Muscle layer of colon (tissue), 2 donors: ENCODE measurements around the gene RAD17.
"Not testable (repeated sequence)": the region's sequence is repeated elsewhere in the genome, so short reads cannot be mapped to it uniquely, and the experiment has no call there.

Experiments used
- H3K27ac ChIP-seq: one replicate; pipeline ENCODE4 v1.7.0; 2013; ENCODE audit warnings: low read depth, mild to moderate bottlenecking, low read length, moderate library complexity
- H3K27me3 ChIP-seq, 2 donors: one replicate each; pipeline ENCODE4 v1.7.0; 2013; ENCODE audit warnings: low read length in 2 of 2, mild to moderate bottlenecking in 2 of 2; ENCODE audit not compliant: insufficient read depth in 2 of 2, control insufficient read depth in 1 of 2
- H3K36me3 ChIP-seq: one replicate; pipeline ENCODE4 v1.7.0; 2013; ENCODE audit warnings: mild to moderate bottlenecking, low read length; ENCODE audit not compliant: insufficient read depth
- H3K4me1 ChIP-seq: one replicate; pipeline ENCODE4 v1.7.0; 2013; ENCODE audit warnings: mild to moderate bottlenecking, low read length; ENCODE audit not compliant: insufficient read depth
- H3K4me3 ChIP-seq, 2 donors: one replicate each; pipeline ENCODE4 v1.7.0; 2013; ENCODE audit warnings: low read length in 2 of 2, low read depth in 1 of 2, mild to moderate bottlenecking in 1 of 2, moderate library complexity in 1 of 2
- H3K9ac ChIP-seq: one replicate; pipeline ENCODE4 v1.7.0; 2013; ENCODE audit warnings: low read length
- H3K9me3 ChIP-seq: one replicate; pipeline ENCODE4 v1.7.0; 2013; ENCODE audit warnings: mild to moderate bottlenecking, low read length
- donor health status: abdominal sarcoma.
- donor health status: Adenocarcinoma of cecum.

RAD17 gene, protein sequence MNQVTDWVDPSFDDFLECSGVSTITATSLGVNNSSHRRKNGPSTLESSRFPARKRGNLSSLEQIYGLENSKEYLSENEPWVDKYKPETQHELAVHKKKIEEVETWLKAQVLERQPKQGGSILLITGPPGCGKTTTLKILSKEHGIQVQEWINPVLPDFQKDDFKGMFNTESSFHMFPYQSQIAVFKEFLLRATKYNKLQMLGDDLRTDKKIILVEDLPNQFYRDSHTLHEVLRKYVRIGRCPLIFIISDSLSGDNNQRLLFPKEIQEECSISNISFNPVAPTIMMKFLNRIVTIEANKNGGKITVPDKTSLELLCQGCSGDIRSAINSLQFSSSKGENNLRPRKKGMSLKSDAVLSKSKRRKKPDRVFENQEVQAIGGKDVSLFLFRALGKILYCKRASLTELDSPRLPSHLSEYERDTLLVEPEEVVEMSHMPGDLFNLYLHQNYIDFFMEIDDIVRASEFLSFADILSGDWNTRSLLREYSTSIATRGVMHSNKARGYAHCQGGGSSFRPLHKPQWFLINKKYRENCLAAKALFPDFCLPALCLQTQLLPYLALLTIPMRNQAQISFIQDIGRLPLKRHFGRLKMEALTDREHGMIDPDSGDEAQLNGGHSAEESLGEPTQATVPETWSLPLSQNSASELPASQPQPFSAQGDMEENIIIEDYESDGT

DNA sequence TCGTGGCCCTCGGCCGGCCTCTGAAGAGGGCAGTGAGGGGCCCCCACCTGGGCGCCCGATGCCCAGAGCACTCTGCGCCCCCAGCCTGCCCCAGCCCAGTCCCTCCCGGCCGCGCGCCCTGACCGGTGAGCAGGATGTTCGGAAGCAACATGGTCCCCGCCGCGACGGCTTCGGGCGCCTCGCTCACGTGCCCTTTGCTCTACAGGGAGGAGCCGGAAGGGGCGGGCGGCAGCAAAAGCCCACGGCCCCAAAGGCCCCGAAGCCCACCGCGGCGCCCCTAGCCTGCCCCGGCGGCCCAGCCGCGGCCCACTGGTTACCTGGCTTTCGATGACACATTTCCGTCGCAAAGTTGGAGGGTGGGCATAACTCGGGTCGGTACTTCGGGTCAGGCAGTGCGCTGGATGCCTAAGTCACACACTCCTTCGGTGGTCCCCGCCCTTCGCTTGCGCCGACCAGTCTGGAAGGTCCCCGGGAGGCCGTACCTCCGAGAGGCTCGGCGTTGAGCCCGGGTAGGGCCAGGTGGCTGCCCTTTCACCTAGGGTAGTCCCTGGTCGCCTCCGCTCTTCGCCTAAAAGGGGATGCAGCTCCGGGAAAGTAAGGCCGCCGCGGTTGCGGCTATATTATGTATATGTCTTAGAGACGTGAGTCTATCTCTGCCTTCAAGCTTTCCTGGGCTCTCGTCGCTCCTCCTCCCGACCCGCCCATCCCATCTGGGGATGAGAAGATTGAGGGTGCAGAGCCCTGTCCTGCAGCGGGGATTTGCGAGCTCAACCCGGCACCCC is at the start of gene RAD17, which contains the start of the genes AK6 and TAF9:
Gene RAD17 (plus strand): TSS at position 479 of the 782 bp plus-strand sequence. CDS start 2,391 bp downstream, outside the sequence.
Gene AK6 (minus strand): TSS at position 181 of the 782 bp plus-strand sequence. CDS start 30 bp downstream, at position 151.
Gene TAF9 (minus strand): TSS at position 181 of the 782 bp plus-strand sequence. CDS start 3,783 bp downstream, outside the sequence.
- H3K27ac ChIP-seq = peak within 1 kb of the TSS; percentile 97
- no peaks in the 10 kb centered on the region for H3K27me3 ChIP-seq
- H3K4me3 ChIP-seq = peak within 1 kb of the TSS; percentile 33 to 81
- H3K9ac ChIP-seq = peak within 1 kb of the TSS; percentile 90
- H3K9me3 ChIP-seq = no peaks in the 10 kb centered on the region
- peaks cover 8% of the 10 kb centered on the region for H3K36me3 ChIP-seq
- peaks cover 25% of the 10 kb centered on the region for H3K4me1 ChIP-seq

DNA sequence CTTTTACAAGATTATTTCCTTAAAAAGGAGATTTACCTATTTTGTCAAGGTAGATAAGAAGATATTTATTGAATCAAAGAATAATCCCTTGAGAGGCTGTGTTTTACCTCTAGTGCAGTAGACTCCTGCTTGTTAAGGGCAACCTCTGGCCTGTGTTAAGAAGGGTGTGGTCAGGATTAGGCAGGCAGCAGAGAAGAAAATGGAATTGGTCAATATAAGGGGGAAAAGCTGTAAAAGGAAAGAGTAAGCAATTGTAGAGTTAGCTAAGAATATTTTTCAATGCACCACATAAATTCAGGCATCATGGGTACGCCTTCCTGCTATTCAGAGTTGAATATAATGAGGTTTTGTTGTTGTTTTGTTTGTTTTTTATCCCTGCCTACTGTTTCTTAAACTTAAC is 43.3 kb upstream of the RAD17 start:
- Histone ChIP-seq H3K4me1 (no peaks in the 10 kb centered on the region), H3K27ac (no peak overlapping the region), H3K36me3 (no peaks in the 10 kb centered on the region)

DNA sequence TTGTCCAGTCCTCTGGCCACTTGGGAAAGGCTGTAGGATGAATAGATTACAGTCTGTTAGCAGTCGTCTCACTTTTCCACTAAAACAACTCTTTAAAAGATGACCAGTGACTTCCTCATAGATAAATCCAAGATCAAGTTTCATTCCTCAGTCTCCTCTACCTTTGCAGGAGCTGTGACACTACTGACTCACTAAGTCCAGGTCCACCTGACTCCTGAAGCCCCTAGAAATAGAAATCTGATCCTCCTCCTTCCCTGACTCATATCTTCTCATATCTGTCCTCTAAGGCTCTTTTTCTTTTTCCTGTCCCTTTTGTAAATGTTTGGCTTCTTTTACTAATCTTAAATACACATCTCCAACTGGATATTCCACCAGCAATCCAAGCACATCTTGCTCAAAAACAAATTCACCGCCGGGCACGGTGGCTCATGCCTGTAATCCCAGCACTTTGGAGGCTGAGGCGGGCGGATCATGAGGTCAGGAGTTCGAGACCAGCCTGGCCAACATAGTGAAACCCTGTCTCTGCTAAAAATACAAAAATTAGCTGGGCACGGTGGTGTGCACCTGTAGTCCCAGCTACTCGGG is 39.6 kb upstream of the RAD17 start:
- no peak overlapping the region for H3K27ac ChIP-seq
- no peak overlapping the region for H3K4me3 ChIP-seq
- no peaks in the 10 kb centered on the region for H3K9me3 ChIP-seq
- H3K9ac ChIP-seq = no peak overlapping the region
- no peaks in the 10 kb centered on the region for H3K27me3 ChIP-seq
- H3K36me3 ChIP-seq = no peaks in the 10 kb centered on the region
- H3K4me1 ChIP-seq = peaks cover 8% of the 10 kb centered on the region

More for the DNA sequence above, 43.3 kb upstream of the RAD17 start:
- Histone ChIP-seq H3K9ac (no peak overlapping the region), H3K9me3 (no peaks in the 10 kb centered on the region), H3K4me3 (no peak overlapping the region), H3K27me3 (no peaks in the 10 kb centered on the region)

DNA sequence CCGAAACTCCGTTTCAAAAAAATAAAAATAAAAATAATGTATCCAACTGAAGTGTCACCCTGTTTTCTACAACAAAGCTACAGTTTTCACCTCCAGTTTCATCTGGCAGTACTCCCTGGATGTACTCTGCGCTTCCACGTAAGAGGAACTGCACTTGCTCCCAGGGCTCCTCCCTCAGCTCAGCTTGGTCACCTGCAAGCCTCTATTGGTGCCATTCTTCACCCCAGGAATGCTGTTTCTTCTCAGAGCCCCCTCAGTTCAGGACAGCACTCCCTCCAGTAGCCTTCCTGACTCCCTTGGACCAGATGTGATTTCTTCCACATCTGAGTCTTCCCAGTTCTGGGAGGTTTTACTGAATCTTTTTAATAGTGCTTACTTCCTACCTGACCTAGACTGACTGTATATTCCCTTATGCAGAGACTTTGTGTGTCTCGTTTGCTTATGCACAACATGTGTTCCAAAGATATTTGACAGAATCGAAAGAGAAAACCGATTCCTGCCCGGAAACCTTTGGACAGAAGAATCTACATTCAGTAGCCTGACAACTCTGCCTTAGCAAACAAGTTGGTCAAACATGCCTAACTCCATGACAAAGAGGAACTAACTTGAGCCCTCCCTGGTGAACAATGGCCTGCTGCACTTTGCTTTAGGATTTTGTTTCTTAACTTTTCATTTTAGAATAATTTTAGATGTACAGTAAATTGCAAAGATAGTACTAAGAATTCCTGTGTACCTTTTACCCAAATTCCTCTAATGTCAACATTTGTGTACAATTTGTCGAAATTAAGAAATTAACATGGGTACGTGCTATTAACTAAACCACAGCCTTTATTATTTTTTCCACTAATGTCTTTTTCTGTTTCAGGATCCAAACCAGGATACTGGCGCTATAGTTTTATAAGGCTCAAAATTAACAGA is 37.8 kb upstream of the RAD17 start:
- Histone ChIP-seq H3K27me3 (no peaks in the 10 kb centered on the region), H3K9me3 (no peaks in the 10 kb centered on the region), H3K4me3 (peak overlapping the region; percentile 67 to 83), H3K9ac (peak overlapping the region; percentile 28), H3K36me3 (no peaks in the 10 kb centered on the region), H3K4me1 (peaks cover 8% of the 10 kb centered on the region), H3K27ac (peak overlapping the region; percentile 70)

DNA sequence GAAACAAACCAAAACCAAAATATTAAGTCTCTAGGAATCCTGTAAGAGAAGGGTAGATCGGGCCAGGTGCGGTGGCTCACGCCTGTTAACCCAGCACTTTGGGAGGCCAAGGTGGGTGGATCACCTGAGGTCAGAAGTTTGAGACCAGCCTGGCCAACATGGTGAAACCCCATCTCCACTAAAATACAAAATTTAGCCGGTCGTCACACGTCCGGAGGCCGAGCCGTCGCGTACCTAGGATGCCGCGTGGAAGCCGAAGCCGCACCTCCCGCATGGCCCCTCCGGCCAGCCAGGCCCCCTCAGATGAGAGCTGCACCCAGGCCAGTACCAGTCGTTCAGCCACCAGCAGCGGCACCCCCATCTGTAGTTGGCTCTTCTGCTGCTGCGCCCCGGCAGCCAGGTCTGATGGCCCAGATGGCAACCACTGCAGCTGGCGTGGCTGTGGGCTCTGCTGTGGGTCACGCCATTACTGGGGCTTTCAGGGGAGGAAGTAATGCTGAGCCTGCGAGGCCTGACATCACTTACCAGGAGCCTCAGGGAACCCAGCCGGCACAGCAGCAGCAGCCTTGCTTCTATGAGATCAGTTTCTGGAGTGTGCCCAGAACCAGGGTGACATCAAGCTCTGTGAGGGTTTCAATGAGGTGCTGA is 35.8 kb upstream of the RAD17 start:
- H3K27me3 ChIP-seq, H3K9ac ChIP-seq, H3K36me3 ChIP-seq, H3K27ac ChIP-seq, H3K9me3 ChIP-seq, H3K4me1 ChIP-seq, H3K4me3 ChIP-seq: not testable (repeated sequence)

DNA sequence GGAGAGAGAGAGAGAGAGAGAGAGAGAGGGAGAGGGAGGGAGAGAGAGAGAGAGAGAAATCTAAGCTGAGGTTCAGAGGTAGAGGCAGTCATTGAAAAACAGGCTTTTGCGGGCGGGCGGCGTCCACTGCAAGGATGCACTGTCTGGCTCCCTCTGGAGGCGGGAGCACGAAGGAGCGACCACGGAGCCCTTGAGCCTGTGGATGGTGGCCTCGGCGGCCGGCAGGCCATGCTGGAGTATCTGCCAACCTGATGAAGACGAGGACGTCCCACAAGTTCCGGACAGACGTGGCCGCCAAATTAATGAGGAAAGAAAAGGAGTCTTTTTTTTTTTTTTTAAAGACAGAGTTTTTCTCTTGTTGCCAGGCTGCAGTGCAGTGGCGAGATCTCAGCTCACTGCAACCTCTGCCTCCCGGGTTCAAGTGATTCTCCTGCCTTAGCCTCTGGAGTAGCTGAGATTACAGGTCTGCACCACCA is 34.8 kb upstream of the RAD17 start:
- H3K9me3 ChIP-seq = no peaks in the 10 kb centered on the region
- no peak overlapping the region for H3K9ac ChIP-seq
- H3K4me3 ChIP-seq = no peak overlapping the region

DNA sequence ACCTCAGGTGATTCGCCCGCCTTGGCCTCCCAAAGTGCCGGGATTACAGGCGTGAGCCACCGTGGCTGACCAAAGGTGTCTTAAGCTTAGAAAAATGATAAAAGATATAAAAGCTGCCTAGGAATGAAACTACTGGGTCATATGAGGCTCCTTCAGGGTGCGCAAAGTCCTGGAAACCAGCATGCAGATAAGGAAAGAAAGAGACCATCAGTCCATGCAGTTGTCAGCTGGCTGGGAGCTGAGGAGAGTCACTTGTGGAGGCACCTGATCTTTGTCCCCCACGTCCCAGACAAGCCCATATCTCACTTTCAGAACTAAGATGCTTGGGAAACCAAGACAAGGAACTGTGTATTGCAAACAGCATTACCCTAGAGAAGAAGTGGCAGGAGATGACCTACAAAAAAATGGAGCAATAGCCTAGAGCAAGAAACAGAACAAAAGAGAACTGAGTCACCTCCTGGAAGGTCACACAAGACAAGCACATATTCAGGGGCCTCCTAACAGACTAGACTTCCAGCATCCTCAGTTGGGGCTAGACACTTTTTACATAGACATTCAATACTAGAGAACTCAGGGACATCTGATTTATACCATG is 34.2 kb upstream of the RAD17 start:
- no peaks in the 10 kb centered on the region for H3K36me3 ChIP-seq
- H3K9ac ChIP-seq = no peak overlapping the region
- no peaks in the 10 kb centered on the region for H3K27me3 ChIP-seq
- H3K4me3 ChIP-seq = no peak overlapping the region
- no peaks in the 10 kb centered on the region for H3K9me3 ChIP-seq
- peaks cover 8% of the 10 kb centered on the region for H3K4me1 ChIP-seq
- H3K27ac ChIP-seq = no peak overlapping the region

More for the DNA sequence above, 34.8 kb upstream of the RAD17 start:
- Histone ChIP-seq H3K27me3 (no peaks in the 10 kb centered on the region), H3K36me3 (no peaks in the 10 kb centered on the region), H3K4me1 (peaks cover 8% of the 10 kb centered on the region), H3K27ac (no peak overlapping the region)

DNA sequence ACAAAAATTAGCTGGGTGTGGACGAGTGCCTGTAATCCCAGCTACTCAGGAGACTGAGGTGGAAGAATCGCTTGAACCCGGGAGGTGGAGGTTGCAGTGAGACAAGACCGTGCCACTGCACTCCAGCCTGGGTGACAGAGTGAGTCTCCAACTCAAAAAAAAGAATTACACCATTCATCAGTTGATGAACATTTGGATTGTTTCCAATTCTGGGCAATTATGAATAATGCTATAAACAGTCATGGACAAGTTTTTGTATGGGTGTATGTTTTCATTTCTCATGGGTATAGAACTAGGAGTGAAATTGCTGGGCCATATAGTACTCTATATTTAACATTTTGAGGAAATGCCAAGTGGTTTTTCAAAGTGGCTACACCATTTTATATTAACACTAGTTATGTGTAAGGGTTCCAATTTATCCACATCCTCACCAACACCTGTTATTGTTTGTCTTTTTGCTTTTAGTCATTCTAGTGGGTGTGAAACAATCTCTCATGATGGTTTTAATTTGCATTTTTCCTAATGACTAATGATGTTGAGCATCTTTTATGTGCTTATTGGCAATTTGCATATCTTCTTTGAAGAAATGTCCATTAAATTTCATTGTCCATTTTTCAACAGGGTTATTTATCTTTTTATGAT is 28.0 kb upstream of the RAD17 start:
- Histone ChIP-seq H3K9ac (no peak overlapping the region), H3K4me1 (no peaks in the 10 kb centered on the region), H3K9me3 (no peaks in the 10 kb centered on the region), H3K4me3 (no peak overlapping the region), H3K36me3 (no peaks in the 10 kb centered on the region), H3K27ac (no peak overlapping the region), H3K27me3 (no peaks in the 10 kb centered on the region)

DNA sequence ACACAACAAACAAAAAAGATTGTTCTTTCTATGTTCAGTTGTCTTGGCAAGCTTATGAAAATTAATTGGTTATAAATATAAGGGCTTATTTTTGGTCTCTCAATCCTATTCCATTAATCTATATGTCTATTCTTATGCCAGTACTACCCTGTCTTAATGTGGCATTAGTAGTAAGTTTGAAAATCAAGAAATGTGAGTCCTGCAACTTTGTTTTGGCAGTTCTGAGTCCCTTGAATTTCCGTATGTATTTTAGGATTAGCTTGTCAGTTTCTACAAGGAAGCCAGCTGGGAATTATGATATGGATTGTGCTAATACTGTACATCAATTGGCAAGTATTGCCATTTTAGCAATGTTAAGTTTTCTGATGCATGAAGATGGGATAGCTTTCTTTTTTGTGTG is 26.5 kb upstream of the RAD17 start:
- H3K27ac ChIP-seq = no peak overlapping the region
- no peaks in the 10 kb centered on the region for H3K9me3 ChIP-seq
- H3K4me1 ChIP-seq = no peaks in the 10 kb centered on the region
- no peaks in the 10 kb centered on the region for H3K27me3 ChIP-seq
- no peaks in the 10 kb centered on the region for H3K36me3 ChIP-seq
- no peak overlapping the region for H3K9ac ChIP-seq
- no peak overlapping the region for H3K4me3 ChIP-seq
